ENCODE data around the gene PKP1.
A peak's percentile ranks its signal among the peaks of the same experiment; 100 is the strongest.

The PKP1 gene

GRCh38 chr1:201376107-201376463 is 92.8 kb downstream of the PKP1 start:
- no peak for DNase-seq

- peak; percentile 12 for DNase-seq
These were observed 93.4 kb downstream of the PKP1 start for GRCh38 chr1:201376464-201377374.

- no peak for DNase-seq
These were observed 94.3 kb downstream of the PKP1 start, which contains the start of gene TNNT2 for GRCh38 chr1:201377611-201378092. Gene TNNT2, minus strand, starts transcription at chr1:201377680. Its CDS starts 4,426 bp downstream, at chr1:201373254.

GRCh38 chr1:201378804-201379203 is 95.5 kb downstream of the PKP1 start:
- no peak for DNase-seq

GRCh38 chr1:201379733-201380242 is 96.5 kb downstream of the PKP1 start:
- DNase-seq: no peak

DNA sequence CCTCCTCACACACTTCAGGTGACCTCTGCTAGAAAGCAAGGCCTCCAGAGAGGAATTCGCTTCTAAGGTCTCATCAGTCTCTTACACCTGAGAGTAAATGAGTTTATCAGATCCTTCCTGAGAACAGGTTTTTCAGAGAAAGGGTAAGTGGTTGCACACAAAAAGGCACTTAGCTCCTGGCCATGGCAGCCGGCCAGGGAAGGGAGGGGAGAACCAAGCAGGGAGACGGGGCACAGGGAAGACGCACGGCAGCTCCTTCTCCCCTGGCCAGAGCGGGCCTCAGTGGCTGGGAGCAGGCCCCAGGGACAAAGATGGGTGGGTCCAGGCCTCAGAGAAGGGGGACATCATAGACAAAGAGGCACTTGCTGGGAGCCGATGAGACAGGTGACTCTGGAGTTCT is 97.8 kb downstream of the PKP1 start:
- DNase-seq: no peak

Measured in stimulated activated CD4-positive, alpha-beta T cell treated with anti-CD3 and anti-CD28 coated beads, Interleukin-1b, Interleukin-23, amount 100 ng/mL, for 48 hours (primary cell).